Mucosa of descending colon (tissue), 3 donors: ENCODE data around the gene SNX17. TPM values are rescaled to one million over a fixed set of nuclear protein-coding genes. Genes with fewer than 3 reads are reported as not detected.

ENCODE experiments used
- ATAC-seq: fragments of 200-7000 bp; cut with Tn5 transposase; one replicate; pipeline ENCODE4 v1.9.1; 2020; ENCODE audit warnings: mild to moderate bottlenecking, moderate library complexity
- DNase-seq, 3 donors: peaks; one replicate each; pipeline ENCODE4 v3.0.0-alpha.2; 2020
- H3K36me3 ChIP-seq: fragments of 200-600 bp; one replicate; pipeline ENCODE4 v1.8.0; 2021; ENCODE audit warnings: low read depth, mild to moderate bottlenecking
- H3K4me1 ChIP-seq: fragments of 200-600 bp; one replicate; pipeline ENCODE4 v1.8.0; 2021; ENCODE audit warnings: low read depth, mild to moderate bottlenecking
- H3K4me3 ChIP-seq: fragments of 200-600 bp; one replicate; pipeline ENCODE4 v1.8.0; 2021; ENCODE audit warnings: mild to moderate bottlenecking
- H3K9me3 ChIP-seq: fragments of 200-600 bp; one replicate; pipeline ENCODE4 v1.8.0; 2021; ENCODE audit warnings: mild to moderate bottlenecking
- intact Hi-C, 2 donors: fragments of 100-400 bp; cut with DNase I in 1 of 2; cut with micrococcal nuclease in 1 of 2; formaldehyde crosslinking; loops; one replicate each; pipeline versions ENCODE4 v1.11.0 to v1.11.1; 2022; cut with DNase I, micrococcal nuclease
- total RNA-seq, 3 donors: library from RNA; stranded (reverse); fragmentation: NEBNext Ultra II Directional in 2 of 3; extraction: Animal tissue kit (Norgen Biotek cat#: 25700) in 2 of 3; gene quantifications; one replicate each; pipeline versions ENCODE4 v1.2.1 to v1.2.4, GENCODE V29; 2021 to 2023
- TF ChIP-seq, protein P1 (sequence below): fragments of 200-600 bp; IDR thresholded peaks from one replicate; pipeline ENCODE4 v1.8.0; 2022; ENCODE audit warnings: antibody characterized with exemption, mild to moderate bottlenecking
- donor health status: DM: no; HTN: no; CAD: no; lungs with moderate emphysema.
- donor health status: DM: no; HTN: no; CAD: no.
- donor health status: DM: no; HTN: yes; CAD: no.

Gene SNX17
- total RNA-seq, 3 donors from 2014 or later = 85.5 to 94.4 (median 91.0) TPM

DNA sequence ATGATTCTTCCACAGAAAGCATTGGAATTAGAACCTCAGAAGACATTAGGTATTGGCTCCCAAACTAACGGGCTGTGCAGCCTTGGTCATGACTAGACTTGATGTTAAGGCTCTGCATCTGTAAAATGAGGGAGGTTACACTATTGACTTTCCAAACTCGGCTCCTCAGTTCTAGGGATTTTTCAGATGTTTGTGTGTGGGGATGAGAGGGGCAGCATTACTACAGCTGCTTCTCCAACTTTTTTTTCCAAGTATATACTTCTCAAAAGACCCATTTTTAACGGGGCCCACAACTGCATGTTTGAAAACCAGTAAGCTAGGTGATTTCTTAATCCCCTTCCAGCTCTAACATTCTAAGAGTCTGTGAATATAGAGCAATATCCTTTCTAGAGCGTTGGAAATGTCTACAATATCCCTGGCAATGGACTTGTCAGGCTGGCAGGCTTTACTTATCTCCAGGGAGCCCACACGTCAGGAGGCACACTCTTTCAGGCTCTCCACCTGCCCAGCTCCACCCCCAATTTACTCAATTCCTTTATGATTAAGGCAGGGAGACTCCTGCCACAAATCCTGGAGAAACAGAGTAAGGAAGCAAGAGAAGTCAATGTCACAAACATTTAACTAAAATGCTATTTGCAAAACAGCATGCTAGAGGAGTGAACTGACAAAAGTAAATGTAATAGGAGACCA, 46.7 kb upstream of the SNX17 start:
- TF ChIP-seq, protein P1, sequence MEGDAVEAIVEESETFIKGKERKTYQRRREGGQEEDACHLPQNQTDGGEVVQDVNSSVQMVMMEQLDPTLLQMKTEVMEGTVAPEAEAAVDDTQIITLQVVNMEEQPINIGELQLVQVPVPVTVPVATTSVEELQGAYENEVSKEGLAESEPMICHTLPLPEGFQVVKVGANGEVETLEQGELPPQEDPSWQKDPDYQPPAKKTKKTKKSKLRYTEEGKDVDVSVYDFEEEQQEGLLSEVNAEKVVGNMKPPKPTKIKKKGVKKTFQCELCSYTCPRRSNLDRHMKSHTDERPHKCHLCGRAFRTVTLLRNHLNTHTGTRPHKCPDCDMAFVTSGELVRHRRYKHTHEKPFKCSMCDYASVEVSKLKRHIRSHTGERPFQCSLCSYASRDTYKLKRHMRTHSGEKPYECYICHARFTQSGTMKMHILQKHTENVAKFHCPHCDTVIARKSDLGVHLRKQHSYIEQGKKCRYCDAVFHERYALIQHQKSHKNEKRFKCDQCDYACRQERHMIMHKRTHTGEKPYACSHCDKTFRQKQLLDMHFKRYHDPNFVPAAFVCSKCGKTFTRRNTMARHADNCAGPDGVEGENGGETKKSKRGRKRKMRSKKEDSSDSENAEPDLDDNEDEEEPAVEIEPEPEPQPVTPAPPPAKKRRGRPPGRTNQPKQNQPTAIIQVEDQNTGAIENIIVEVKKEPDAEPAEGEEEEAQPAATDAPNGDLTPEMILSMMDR = no peak
- Histone ChIP-seq H3K4me1 (peaks cover 9% of the 10 kb centered on the region), H3K36me3 (peaks cover 12% of the 10 kb centered on the region), H3K9me3 (no peaks in the 10 kb centered on the region), H3K4me3 (peak overlapping the region; percentile 62)
- ATAC-seq = peak; percentile 5
- peak in 1 of 3 donors; percentile 12 for DNase-seq
- intact Hi-C loops = no loop called here

DNA sequence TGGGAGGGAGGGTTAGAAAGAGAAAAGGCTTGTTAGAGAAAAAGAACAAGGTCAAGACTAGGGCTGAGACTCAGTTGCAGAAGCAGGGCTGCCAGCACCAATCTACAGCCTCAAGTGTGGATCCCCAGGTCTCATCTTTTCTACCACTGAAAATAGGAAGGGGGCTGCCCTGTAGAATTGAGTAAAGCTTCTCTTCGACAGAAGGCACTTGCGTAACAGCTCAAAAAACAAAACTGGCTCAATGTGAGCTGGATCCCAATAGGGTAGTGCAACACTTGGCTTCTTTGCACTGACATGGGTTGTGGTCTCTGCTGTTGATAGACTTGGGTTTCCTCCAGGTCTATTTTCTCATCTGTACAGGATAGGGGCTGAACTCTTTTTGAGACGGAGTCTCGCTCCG, 45.7 kb upstream of the SNX17 start:
- Histone ChIP-seq H3K36me3 (peaks cover 12% of the 10 kb centered on the region), H3K4me3 (no peak overlapping the region), H3K4me1 (peaks cover 9% of the 10 kb centered on the region), H3K9me3 (no peaks in the 10 kb centered on the region)
- DNase-seq = no peak
- TF ChIP-seq, protein P1 = no peak
- ATAC-seq = no peak
- intact Hi-C loops = no loop called here

DNA sequence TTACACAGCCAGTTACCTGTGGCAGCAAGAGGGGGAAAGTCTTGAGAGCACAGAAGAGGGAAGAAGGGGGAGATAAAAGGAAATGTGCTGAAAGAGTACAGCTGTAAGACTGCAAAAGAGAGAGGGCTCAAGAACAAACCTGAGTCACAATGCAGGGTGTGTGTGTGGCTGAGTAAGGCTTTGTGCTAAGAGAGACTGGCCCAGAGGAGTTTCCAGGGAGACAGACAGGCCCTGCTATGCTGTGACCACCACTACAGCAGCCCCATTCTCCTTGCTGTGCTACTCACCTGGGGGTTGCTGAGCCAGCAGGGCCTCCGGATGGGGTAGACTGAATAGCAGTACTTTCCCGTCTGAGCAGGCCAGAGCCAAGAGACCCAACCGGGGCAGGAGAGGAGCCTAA, 35.1 kb upstream of the SNX17 start:
- DNase-seq (no peak), ATAC-seq (no peak)
- intact Hi-C loops = no loop called here
- no peaks in the 10 kb centered on the region for H3K4me1 ChIP-seq
- no peak overlapping the region for H3K4me3 ChIP-seq
- TF ChIP-seq, protein P1 = no peak
- peaks cover 8% of the 10 kb centered on the region for H3K36me3 ChIP-seq
- H3K9me3 ChIP-seq = no peaks in the 10 kb centered on the region

DNA sequence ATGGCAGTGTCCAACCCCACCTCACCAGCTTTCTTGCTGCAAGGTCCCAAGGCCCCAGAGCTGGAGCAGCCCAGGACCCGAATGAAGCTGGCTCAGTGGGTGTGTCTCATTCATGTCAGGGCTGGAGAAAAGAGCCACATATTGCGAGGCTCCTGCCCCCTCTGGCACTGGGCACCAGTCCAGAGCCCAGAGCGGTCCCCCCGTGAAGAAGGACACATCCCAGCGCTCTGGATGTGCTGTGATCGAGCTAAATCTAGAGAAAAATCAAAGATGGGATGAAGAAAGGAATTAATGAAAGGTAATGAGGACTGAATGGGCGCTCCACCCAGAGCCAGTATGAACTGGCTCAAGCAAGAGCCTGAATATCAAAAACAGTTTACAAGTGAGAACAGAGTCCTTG, 34.2 kb upstream of the SNX17 start:
- Histone ChIP-seq H3K9me3 (no peaks in the 10 kb centered on the region), H3K4me1 (no peaks in the 10 kb centered on the region), H3K36me3 (peaks cover 16% of the 10 kb centered on the region), H3K4me3 (no peak overlapping the region)
- ATAC-seq (no peak), DNase-seq (no peak)
- TF ChIP-seq, protein P1 = no peak
- intact Hi-C loops = no loop called here

DNA sequence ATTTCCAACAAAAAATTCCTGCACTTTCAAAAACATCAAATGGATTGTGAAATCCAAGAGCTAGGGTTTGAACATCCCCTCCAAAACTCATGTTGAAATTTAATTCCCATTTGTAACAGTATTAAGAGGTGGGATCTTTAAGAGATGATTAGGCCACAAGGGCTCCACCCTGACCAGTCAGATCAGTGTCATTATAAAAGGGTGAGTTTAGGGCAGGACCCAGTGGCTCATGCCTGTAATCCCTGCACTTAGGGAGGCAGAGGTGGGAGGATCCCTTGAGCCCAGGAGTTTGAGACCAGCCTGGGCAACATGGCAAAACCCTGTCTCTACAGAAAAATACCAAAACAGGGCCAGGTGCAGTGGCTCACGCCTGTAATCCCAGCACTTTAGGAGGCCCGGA, 22.8 kb upstream of the SNX17 start:
- Histone ChIP-seq H3K9me3 (no peaks in the 10 kb centered on the region), H3K36me3 (no peaks in the 10 kb centered on the region), H3K4me3 (no peak overlapping the region), H3K4me1 (no peaks in the 10 kb centered on the region)
- no peak for DNase-seq
- TF ChIP-seq, protein P1 = no peak
- ATAC-seq = no peak
- intact Hi-C loops = no loop called here
